T-helper 9 cell (primary cell): ENCODE data around the gene ZNF688.
"Not testable (repeated sequence)": the region's sequence is repeated elsewhere in the genome, so short reads cannot be mapped to it uniquely, and the experiment has no call there.

Source experiments
- DNase-seq: peaks from one replicate; pipeline ENCODE4 v3.0.0-alpha.2; 2020

ZNF688 gene

DNA sequence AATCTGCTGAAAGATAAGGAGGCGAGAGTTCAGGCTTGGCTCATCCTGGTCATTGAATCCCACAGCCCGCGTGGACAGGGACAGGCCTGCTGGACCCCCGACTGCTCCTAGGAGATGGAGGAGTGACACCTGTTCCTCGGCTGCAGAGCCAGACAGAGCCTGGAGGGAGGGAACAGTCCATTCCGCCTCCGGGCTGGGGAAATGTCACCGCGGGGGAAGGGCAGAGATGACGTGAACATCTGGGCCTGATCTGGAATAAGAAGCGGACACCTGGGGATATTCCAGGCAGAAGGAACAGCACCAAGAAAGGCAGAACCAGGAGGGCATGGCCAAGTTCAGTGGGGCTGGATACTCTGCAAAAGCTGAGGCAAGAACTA lies 38.4 kb downstream of the ZNF688 start:
- no peak for DNase-seq

DNA sequence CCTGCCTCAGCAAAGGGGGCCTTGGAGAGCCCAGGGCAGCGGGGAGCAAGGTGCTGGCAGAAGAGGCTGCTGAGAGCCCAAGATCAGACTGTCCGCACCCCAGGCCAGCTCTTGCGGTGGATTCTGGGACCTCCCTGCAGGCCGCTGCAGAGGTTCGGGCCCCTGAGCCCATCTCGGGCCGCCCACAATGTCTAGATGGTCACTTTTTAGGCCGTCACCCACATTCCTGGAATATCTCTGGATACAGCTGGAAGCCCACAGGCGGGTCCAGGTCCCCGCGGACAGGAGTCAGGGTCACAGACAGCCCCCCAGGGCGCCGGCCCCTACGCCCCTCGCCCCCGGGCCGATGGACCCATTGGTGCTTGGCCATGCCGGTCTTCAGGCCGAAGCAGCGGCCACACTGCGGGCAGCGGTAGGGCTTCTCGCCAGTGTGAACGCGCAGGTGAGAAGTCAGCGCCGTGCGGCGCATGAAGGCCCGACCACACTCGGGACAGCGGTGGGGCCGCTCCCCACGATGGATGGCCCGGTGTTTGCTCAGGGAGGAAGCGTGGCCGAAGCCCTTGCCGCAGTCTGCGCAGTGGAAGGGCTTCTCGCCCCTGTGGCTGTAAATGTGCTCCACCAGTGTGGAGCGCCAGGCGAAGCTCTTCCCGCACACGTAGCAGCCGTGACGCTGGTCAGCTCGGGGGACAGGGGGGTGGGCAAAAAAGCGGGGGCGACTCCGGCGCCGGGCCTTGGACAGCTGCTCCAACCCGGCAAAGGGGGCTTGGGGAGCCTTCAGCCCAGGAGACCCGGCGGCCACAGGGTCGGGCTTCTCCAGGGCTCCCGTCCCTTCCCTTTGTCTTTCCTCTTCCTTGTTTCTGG lies 39.0 kb downstream of the ZNF688 start:
- DNase-seq: no peak

DNA sequence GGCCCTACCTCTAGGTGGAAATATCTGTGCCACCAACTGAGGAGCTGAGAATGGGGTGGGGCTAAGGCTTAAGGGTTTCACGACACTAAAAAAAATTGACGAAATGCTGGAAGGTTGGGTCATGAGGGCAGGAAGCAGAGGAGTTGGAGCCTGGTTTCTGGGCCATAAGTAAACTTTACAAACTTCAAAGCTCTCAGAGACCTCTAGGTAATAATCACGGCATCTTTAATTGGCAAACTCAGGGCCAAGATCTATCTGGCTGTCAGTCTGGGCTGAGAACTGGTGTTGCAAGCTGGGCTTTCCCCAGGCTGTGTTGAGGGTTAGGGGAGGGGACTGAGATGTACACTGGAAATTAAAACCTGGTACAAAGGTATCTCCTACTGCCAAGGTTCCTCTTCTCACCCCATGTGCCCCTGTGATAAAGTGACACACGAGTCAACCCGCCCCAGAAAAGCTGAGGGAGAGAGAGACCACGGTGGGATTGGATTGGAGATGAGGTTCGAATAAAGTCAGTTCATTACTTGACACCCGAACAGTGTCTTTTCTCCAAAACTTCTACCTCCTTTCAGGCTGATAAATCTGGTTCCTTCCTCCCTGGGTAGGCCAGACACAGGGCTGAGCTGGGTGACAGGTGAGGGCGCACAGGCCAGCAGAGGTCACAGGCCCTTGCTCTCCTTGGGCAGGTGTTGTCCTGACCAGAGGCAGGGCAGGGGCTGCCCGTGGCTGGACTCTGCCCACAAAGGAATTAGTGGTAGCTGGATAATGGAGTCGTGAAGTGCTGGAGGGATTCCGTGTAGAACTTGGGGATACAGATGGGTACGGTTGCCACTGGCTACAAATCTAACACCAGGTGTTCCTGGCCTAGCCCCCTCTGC lies 41.1 kb downstream of the ZNF688 start:
- DNase-seq: no peak

DNA sequence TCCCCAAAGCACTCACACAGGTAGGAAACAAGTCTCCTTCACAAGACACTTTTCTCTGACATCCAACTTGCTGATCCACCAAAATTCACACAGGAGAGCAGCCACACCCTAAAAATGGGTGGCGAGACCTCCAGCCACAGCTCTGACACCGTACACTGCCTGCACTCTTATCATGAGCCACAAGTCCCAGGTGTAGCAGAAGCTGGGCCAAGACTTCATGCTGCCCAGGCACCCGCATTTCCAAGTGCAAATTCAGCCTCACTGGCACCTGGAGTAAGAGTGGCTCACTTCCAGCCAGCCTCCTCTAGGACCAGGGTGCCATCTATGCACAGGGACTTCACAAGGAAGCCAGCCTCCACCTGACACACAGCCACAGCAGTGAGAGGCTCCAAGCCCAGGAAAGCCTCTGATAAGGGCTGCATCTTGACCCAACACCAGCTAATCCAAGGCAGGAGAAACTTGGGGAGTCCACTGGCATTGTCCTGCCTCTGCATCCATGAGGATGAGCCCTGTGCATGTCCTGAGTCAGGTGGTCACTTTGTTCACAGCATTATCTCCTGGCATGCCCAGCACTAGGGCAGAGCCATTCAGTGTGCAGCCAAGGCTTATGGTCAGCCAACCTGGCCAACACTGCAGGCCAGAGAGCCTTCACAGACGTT lies 42.6 kb downstream of the ZNF688 start:
- no peak for DNase-seq

DNA sequence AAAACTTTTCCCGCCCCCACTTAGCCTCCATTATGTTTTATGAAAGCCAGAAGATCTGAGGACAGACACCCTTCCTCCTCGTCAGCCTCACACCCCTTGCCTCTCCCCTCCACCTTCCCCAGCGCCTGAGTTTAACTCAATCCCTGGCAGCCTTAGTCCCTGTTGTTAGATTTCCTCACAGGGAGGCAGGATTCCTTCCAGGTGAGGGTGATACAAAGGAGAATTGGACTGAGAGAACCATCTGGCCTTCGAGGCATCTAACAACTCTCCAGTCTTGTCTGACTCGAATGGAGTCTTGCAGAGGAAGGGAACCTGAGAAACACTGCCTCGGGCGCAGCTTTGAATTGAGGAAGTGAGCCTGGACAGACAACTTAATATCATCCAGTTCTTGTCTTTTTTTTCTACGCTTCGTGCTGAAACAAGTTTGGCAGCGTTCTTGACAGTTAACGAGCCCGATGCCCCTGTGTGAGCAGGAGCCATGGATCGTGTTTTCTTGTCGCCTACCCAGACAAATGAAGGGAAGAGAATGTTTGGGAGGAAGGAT lies 43.8 kb downstream of the ZNF688 start:
- no peak for DNase-seq

DNA sequence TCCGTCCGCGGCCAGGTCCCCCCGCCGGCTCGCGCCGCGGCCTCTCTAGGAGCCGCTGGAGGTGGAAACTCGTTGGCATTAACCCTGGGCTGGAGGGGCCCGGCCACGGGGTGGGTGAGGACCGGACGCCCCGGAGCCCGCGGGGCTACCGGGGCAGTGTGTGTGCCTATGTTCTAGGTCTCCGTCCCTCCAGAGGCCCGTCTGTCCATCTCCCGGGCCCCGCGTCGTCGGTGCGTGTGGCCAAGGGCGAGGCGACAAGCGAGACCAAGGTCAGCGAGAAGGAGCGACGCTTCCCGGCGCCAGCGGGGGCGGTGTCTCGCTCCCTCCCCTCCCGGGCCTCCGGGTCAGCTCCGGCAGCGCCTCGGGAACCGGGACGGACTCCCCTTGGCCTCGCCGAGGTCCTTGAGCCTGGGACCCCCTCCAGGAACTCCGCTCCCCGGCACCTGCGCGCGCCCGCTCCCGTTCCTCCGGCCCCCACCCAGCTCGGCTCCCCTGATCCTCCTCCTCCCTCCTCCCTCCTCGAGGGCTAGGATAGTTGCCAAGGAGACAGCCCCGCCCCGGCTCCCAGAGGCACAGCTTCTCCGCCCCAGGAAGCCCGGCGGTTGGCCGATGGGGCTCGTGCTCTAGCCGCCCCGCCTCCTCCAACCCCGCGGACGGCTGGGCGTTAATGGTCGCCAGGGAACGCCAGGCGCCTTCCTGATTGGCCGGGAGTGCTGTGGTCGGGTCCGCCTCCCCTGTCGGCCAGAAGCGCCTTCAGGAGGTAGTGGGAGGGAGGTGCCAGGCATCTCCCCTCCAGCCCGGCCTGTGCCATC lies 44.5 kb downstream of the ZNF688 start:
- DNase-seq: peak; percentile 81

DNA sequence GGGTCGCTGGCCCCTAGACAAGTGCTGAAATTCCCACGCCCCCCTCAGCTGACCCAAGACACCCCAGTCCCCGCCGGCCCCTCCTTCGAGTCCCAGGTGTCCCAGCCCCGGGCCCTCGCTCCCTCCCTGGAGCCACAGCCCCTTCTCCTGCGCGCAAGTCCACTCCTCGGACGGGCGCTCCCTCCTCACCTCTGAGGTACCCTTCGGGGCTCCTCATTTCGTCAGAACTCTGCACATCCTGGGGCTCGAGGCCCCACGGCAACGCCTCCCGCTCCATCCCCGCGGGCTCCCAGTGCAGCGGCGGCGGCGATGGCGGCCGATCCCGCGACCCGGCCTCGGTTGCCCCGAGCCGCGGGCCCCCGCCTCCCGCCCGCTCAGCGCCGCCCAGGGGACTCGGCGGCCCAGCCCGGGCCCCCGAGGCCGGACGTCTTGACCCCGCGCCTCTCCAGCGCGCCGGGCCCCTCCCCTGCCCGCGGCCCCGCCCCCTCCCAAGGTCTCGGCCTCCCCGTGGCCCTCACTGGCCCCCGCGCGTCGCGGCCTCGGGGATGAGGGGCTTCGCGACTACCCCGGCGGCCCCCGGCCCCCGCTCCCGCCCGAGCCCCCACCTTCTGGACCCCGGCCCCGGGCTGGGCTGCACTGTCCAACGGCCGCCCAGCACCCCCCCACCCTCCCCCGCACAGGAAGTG lies 45.2 kb downstream of the ZNF688 start, which contains the start of gene ZNF768:
ZNF768 (minus strand) TSS at position 430 of the 686 bp plus-strand sequence; CDS start at position 277, 153 bp downstream.
- DNase-seq: no peak

DNA sequence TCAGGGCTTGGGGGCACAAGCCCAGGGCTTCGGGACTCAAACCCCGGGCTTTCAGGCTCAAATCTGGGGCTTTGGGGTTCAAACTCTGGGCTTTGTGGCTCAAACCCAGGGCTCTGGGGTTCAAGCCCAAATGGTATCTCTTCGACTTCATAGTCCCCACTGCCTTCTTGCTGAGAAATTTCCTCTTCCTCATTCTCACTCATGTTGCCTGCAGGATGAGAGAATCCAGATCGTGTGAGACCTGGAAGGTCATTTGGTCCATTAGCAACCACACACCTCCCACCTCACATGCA lies 45.7 kb downstream of the ZNF688 start:
- no peak for DNase-seq

DNA sequence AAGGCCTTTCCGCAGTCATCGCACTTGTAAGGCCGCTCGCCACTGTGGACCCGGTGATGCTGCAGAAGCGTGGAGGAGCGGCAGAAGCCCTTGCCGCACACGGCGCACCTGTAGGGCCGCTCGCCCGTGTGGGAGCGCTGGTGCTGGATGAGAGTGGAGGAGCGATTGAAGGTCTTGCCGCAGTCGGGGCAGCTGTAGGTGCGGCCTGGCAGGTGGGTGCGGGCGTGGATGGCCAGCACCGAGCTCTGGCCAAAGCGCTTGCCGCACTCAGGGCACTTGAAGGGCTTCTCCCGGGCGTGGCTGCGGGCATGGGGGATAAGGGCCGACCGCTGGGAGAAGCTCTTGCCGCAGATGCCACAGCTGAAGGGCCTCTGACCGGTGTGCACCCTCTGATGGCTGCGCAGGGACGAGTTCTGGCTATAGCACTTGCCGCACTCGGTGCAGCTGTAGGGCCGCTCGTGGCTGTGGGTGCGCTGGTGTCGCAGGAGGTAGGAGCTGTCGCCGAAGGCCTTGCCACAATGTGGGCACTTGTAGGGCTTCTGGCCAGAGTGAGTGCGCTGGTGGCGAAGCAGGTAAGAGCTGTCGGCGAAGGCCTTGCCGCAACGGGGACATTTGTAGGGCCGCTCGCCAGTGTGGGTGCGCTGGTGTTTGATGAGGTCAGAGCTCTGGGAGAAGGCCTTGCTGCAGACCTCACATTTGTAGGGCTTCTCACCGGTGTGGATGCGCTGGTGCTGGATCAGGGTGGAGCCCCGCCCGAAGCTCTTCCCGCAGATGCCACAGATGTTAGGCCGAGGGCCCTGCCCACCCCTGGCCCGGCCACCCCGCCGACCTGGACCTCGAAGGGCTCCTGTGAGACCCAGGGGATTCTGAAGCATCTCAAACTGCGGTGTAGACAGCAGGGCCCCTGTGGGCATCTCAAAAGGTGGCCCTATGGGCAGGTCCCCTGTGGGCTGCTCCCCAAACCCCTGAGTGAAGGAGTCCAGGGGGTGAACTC lies 46.6 kb downstream of the ZNF688 start:
- no peak for DNase-seq

DNA sequence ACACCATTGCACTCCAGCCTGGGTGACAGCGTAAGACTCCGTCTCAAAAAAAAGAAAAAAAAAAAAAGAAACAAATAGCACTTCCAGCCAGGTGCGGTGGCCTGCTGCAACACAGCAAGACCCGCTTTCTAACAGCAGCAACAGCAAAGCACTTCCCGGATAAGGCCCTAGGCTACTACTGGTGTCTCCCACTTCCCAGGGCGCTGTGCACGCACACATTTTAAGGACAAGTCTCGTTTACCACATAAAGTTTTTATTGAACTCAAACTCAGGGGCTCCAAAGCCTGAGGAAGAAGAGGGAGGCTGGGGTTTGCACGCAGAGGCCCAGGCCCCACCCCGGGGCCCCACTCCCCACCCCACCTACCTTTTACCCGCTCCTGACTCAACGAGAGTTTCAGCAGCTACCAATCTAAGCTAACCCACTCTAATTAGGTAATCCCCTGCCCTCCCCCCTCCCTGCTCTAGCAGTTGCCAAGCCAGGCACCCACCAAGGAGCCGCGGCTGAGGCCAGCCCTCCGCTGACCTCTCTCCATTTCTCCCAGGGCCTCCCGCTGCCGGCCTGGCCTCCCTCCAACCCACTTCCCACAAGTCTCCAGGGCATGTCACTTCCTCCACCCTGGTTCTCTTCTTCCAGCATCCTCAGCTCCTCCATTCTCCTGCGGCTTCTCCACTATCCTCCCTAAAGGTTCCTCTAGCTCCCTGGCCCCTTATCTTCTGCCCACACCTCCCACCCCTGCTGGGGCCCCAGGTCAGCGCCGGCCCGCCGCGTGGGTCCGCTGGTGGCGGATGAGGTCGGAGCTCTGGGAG lies 47.5 kb downstream of the ZNF688 start:
- no peak for DNase-seq

DNA sequence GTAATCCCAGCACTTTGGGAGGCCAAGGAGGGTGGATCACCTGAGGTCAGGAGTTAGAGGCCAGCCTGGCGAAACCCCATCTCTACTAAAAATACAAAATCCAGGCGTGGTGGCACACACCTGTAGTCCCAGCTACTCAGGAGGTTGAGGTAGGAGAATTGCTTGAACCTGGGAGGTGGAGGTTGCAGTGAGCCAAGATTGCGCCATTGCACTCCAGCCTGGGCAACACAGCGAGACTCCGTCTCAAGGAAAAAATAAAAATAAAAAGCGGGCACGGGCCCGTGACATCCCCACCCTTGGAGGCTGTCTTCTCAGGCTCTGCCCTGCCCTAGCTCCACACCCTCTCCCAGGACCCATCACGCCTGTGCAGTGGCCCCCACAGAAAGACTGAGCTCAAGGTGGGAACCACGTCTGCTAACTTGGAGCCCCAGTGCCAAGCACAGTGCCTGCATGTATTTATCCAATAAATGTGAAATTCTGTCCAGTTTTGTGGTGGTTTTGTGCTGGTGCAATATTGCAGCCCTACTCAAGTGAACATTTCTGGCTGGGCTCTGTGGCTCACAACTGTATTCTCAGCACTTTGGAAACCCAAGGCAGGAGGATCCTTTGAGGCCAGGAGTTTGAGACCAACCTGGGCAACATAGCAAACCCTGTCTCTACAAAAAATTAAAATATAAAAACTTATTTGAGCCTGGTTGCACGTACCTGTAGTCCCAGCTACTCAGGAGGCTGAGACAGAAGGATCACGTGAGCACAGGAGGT lies 48.6 kb downstream of the ZNF688 start:
- not testable (repeated sequence) for DNase-seq

DNA sequence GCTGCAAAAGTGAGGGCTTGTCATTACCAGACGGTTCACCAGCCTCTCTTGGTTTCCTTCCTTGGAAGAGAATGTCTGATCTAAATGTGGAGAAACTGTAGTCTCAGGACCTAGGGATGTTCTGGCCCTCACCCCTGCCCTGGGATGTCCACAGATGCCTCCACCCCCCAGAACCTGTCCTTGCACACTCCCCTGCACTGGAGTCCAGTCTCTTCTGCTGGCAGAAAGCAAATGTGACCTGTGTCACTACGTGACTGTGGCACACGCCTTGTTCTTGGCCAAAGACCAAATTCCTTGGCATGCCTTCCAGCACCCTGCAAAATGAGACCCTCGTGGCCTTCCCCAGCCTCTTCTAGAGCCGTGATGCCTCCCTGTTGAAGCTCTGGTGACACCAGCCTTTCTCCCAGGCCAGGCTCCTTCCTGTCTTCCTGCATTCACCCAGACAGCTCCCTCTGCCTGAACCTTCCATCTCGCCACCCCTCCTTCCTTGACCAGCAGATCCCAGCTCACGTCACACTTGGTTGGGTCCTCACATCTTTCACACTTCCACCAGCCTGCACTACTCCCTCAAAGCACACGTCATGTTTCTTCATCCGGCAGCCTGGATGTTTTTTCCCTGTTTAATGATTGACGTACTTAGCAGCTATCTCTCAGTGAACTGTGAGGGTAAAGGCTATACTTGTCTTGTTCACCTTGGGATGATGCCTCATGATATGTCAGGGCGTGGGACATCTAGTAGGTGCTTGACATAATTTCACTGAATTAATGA lies 49.5 kb downstream of the ZNF688 start:
- no peak for DNase-seq

DNA sequence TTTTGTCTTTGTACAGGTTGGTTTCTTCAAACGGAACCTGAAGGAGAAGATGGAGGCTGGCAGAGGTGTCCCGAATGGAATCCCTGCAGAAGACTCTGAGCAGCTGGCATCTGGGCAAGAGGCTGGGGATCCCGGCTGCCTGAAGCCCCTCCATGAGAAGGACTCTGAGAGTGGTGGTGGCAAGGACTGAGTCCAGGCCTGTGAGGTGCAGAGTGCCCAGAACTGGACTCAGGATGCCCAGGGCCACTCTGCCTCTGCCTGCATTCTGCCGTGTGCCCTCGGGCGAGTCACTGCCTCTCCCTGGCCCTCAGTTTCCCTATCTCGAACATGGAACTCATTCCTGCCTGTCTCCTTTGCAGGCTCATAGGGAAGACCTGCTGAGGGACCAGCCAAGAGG lies 50.0 kb downstream of the ZNF688 start:
- no peak for DNase-seq
